NCI-H345 treated with DMSO at 0.1 percent for 48 hours (cell line): ENCODE results near the gene MS4A7.
"Not testable (repeated sequence)": the region's sequence is repeated elsewhere in the genome, so short reads cannot be mapped to it uniquely, and the experiment has no call there.

Experiments used
- DNase-seq: peaks from one replicate; lab custom pipeline; 2025; ENCODE audit not compliant: unreplicated experiment; lab: John Stamatoyannopoulos, UW

The MS4A7 gene

GRCh38 chr11:60378354-60378753 lies at the start of gene MS4A7:
Gene MS4A7, plus strand, starts transcription at chr11:60378532. Its CDS starts 4,610 bp downstream, at chr11:60383142.
- no peak for DNase-seq

- no peak for DNase-seq
Measured at GRCh38 chr11:60332846-60333245, 45.5 kb upstream of the MS4A7 start.

GRCh38 chr11:60334005-60334620 lies 44.2 kb upstream of the MS4A7 start:
- DNase-seq, result no peak

GRCh38 chr11:60336767-60337391 lies 41.5 kb upstream of the MS4A7 start:
- no peak for DNase-seq

GRCh38 chr11:60338053-60338452 lies 40.3 kb upstream of the MS4A7 start:
- DNase-seq, result no peak

- no peak for DNase-seq
Measured at GRCh38 chr11:60339356-60339755, 39.0 kb upstream of the MS4A7 start.

GRCh38 chr11:60343094-60343704 lies 35.1 kb upstream of the MS4A7 start:
- DNase-seq, result no peak

- DNase-seq, result no peak
Measured at GRCh38 chr11:60344146-60344545, 34.2 kb upstream of the MS4A7 start.

GRCh38 chr11:60345489-60345888 lies 32.8 kb upstream of the MS4A7 start:
- DNase-seq, result no peak

GRCh38 chr11:60347084-60347797 lies 31.1 kb upstream of the MS4A7 start:
- no peak for DNase-seq

GRCh38 chr11:60348116-60348515 lies 30.2 kb upstream of the MS4A7 start:
- DNase-seq, result no peak

- no peak for DNase-seq
Measured at GRCh38 chr11:60349990-60350389, 28.3 kb upstream of the MS4A7 start.

GRCh38 chr11:60357771-60358170 lies 20.6 kb upstream of the MS4A7 start:
- no peak for DNase-seq

- no peak for DNase-seq
Measured at GRCh38 chr11:60360621-60361020, 17.7 kb upstream of the MS4A7 start.

GRCh38 chr11:60362241-60362640 lies 16.1 kb upstream of the MS4A7 start:
- no peak for DNase-seq

GRCh38 chr11:60363542-60364470 lies 14.5 kb upstream of the MS4A7 start:
- DNase-seq, result peak; percentile 11

GRCh38 chr11:60366262-60366904 lies 11.9 kb upstream of the MS4A7 start:
- DNase-seq, result not testable (repeated sequence)

GRCh38 chr11:60367009-60367408 lies 11.3 kb upstream of the MS4A7 start:
- DNase-seq, result no peak

- no peak for DNase-seq
Measured at GRCh38 chr11:60367896-60368295, 10.4 kb upstream of the MS4A7 start.

- no peak for DNase-seq
Measured at GRCh38 chr11:60370252-60370810, 8.0 kb upstream of the MS4A7 start.
